ENCODE results near the gene NACAD. TPM values are rescaled to one million over a fixed set of nuclear protein-coding genes. Genes with fewer than 3 reads are reported as not detected.

The NACAD gene
- total RNA-seq, 4 donors from 2014 or later, result 1.1 to 5.3 (median 1.9) TPM

GRCh38 chr7:45048748-45049147 is 40.0 kb downstream of the NACAD start:
- no peak for TF ChIP-seq CTCF (IDR thresholded peaks at IDR 0.05; ENCODE audit: low read depth)

GRCh38 chr7:45044338-45044737 is 44.4 kb downstream of the NACAD start:
- no peak for TF ChIP-seq CTCF (IDR thresholded peaks at IDR 0.05; ENCODE audit: low read depth)

GRCh38 chr7:45039106-45039505 is 49.7 kb downstream of the NACAD start:
- TF ChIP-seq CTCF (IDR thresholded peaks at IDR 0.05; ENCODE audit: low read depth), result no peak

- TF ChIP-seq CTCF (IDR thresholded peaks at IDR 0.05; ENCODE audit: low read depth), result no peak
Measured at GRCh38 chr7:45037876-45038275, 50.9 kb downstream of the NACAD start.

GRCh38 chr7:45036796-45037195 is 52.0 kb downstream of the NACAD start:
- TF ChIP-seq CTCF (IDR thresholded peaks at IDR 0.05; ENCODE audit: low read depth), result no peak

- TF ChIP-seq CTCF (IDR thresholded peaks at IDR 0.05; ENCODE audit: low read depth), result no peak
Measured at GRCh38 chr7:45036317-45036716, 52.5 kb downstream of the NACAD start.

- no peak for TF ChIP-seq CTCF (IDR thresholded peaks at IDR 0.05; ENCODE audit: low read depth)
Measured at GRCh38 chr7:45035893-45036292, 52.9 kb downstream of the NACAD start.
